GM12865 (cell line): ENCODE data around the gene MGAT2.
"Not testable (repeated sequence)": the region's sequence is repeated elsewhere in the genome, so short reads cannot be mapped to it uniquely, and the experiment has no call there.

Experiments used
- DNase-seq: peaks from one replicate; pipeline ENCODE4 v3.0.0; 2010; ENCODE audit warnings: low read depth
- H3K4me3 ChIP-seq: 2 replicates; pipeline ENCODE4 v1.5.1; 2011; ENCODE audit warnings: mild to moderate bottlenecking, low read depth, low read length, control low read depth
- CTCF ChIP-seq: IDR thresholded peaks from 2 replicates; pipeline ENCODE4 v1.5.1; 2011; ENCODE audit warnings: low read length, control low read depth, low read depth, inconsistent platforms; ENCODE audit not compliant: insufficient read depth; ENCODE audit errors: missing control alignments

Gene MGAT2

GRCh38 chr14:49640540-49641417 lies 20.2 kb downstream of the MGAT2 start:
- no peak overlapping the region for H3K4me3 ChIP-seq
- no peak for DNase-seq
- no peak for TF ChIP-seq CTCF

- no peak for TF ChIP-seq CTCF
- DNase-seq = peak; percentile 26
- 0 out of 2 replicates have a peak overlapping the region, but pooled peaks have one; percentile 10 for H3K4me3 ChIP-seq
Observed at GRCh38 chr14:49641697-49642129, 21.1 kb downstream of the MGAT2 start.

DNA sequence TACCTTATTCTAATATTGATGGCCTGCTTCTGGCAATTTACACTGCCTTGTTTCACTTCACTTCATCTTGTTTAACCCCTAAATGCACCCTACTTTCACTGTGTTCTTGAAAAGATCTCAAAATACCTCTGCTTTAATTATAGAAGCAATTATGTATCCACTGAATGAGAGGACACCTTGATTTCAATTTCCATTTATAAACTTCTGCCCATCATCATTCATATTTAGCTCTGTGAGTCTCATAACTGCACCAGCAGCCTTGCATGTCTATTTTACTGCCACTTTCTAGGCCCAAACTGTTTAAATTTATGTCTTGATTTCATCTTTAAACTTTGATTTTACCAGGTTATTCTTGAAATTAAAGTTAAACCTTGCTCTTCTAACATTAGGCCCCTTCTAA lies 21.6 kb downstream of the MGAT2 start:
- DNase-seq = no peak
- H3K4me3 ChIP-seq = no peak overlapping the region
- no peak for TF ChIP-seq CTCF

GRCh38 chr14:49653508-49653907 lies 32.9 kb downstream of the MGAT2 start:
- no peak overlapping the region for H3K4me3 ChIP-seq
- DNase-seq = no peak
- no peak for TF ChIP-seq CTCF

DNA sequence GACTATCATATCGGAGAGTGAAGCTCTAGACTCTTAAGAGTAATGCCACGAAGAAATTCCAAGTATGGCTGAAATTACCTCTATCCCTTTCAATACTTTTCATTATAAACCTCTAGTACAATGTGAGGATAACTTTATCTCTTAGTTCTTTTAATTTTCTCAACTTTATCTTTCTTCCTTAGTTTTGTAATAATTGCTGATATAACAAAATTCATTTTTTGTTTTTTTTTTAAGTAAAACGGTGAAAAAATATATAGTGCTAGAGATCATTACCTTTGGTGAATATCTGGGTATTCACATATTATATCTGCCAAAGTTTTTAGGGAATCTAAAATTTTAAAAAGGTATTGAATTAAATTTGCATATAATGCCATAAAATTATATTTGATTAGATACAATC lies 33.9 kb downstream of the MGAT2 start:
- H3K4me3 ChIP-seq = no peak overlapping the region
- DNase-seq = no peak
- TF ChIP-seq CTCF = no peak

- DNase-seq, H3K4me3 ChIP-seq: not testable (repeated sequence)
Observed at GRCh38 chr14:49657500-49657899, 36.9 kb downstream of the MGAT2 start.

GRCh38 chr14:49659526-49660455 lies 39.2 kb downstream of the MGAT2 start:
- H3K4me3 ChIP-seq = no peak overlapping the region
- DNase-seq = no peak
- TF ChIP-seq CTCF = no peak
